ENCODE measurements around the gene PACS1. TPM values are rescaled to one million over a fixed set of nuclear protein-coding genes. Genes with fewer than 3 reads are reported as not detected.

PACS1 gene
- total RNA-seq, 1 experiment from 2014 or later, result 100 TPM

- no peaks in the 10 kb centered on the region for H3K27me3 ChIP-seq (ENCODE audit: insufficient read depth, low read depth)
- peaks cover 10% of the 10 kb centered on the region for H3K4me1 ChIP-seq (replicated peaks; ENCODE audit: insufficient read depth)
- TF ChIP-seq EZH2 (IDR thresholded peaks at IDR 0.05; ENCODE audit: low read depth) (no peak), CTCF (conservative IDR thresholded peaks at IDR 0.05) (no peak)
- no TSS peak for BruUV-seq (replicated peaks)
- H3K79me2 ChIP-seq (ENCODE audit: low read depth), result no peaks in the 10 kb centered on the region
- no peak for DNase-seq
- intact Hi-C loops (cut with micrococcal nuclease; ENCODE audit: unreplicated experiment), result no loop called here
- ChIA-PET POLR2A (ENCODE audit: unreplicated experiment) (no interaction called here), CTCF (no interaction called here)
- H3K9me3 ChIP-seq (ENCODE audit: insufficient read depth, low read depth), result no peaks in the 10 kb centered on the region
- no peak overlapping the region for H3K27ac ChIP-seq
- peaks cover 15% of the 10 kb centered on the region for H3F3A ChIP-seq (ENCODE audit: insufficient read depth, low read depth)
- H3K36me3 ChIP-seq (ENCODE audit: low read depth), result no peaks in the 10 kb centered on the region
- no peak overlapping the region for H3K4me2 ChIP-seq
- H4K20me1 ChIP-seq (ENCODE audit: insufficient read depth), result no peaks in the 10 kb centered on the region
- H2AFZ ChIP-seq, result no peak overlapping the region
- H3K9me2 ChIP-seq (ENCODE audit: insufficient read depth), result no peaks in the 10 kb centered on the region
- no peak overlapping the region for H3K4me3 ChIP-seq
Measured at GRCh38 chr11:66046901-66047300, 23.2 kb upstream of the PACS1 start.

GRCh38 chr11:66047541-66048365 lies 22.3 kb upstream of the PACS1 start:
- no peak for TF ChIP-seq CTCF (conservative IDR thresholded peaks at IDR 0.05)
- TF ChIP-seq EZH2 (IDR thresholded peaks at IDR 0.05; ENCODE audit: low read depth), result no peak
- no peaks in the 10 kb centered on the region for H4K20me1 ChIP-seq (ENCODE audit: insufficient read depth)
- DNase-seq, result no peak
- H3K27me3 ChIP-seq (ENCODE audit: insufficient read depth, low read depth), result no peaks in the 10 kb centered on the region
- H3K36me3 ChIP-seq (ENCODE audit: low read depth), result no peaks in the 10 kb centered on the region
- peaks cover 10% of the 10 kb centered on the region for H3K4me1 ChIP-seq (replicated peaks; ENCODE audit: insufficient read depth)
- peaks cover 20% of the 10 kb centered on the region for H3F3A ChIP-seq (ENCODE audit: insufficient read depth, low read depth)
- H3K4me3 ChIP-seq, result no peak overlapping the region
- no peaks in the 10 kb centered on the region for H3K9me3 ChIP-seq (ENCODE audit: insufficient read depth, low read depth)
- intact Hi-C loops (cut with micrococcal nuclease; ENCODE audit: unreplicated experiment), result no loop called here
- H3K4me2 ChIP-seq, result no peak overlapping the region
- no TSS peak for BruUV-seq (replicated peaks)
- ChIA-PET CTCF (interaction anchor here (1.0 kb wide), 1 partner anchor 35 kb away, joined by 3 read pairs; no protein-coding TSS in a partner anchor), POLR2A (ENCODE audit: unreplicated experiment) (no interaction called here)
- H3K9me2 ChIP-seq (ENCODE audit: insufficient read depth), result no peaks in the 10 kb centered on the region
- H3K79me2 ChIP-seq (ENCODE audit: low read depth), result peaks cover 6% of the 10 kb centered on the region
- no peak overlapping the region for H2AFZ ChIP-seq
- no peak overlapping the region for H3K27ac ChIP-seq

- Histone ChIP-seq H3F3A (ENCODE audit: insufficient read depth, low read depth) (peaks cover 25% of the 10 kb centered on the region), H4K20me1 (ENCODE audit: insufficient read depth) (peaks cover 9% of the 10 kb centered on the region; the same call in 1 of the 2 replicates), H3K79me2 (ENCODE audit: low read depth) (peaks cover 16% of the 10 kb centered on the region), H3K27ac (no peak within 1 kb of the TSS), H3K9me3 (ENCODE audit: insufficient read depth, low read depth) (no peaks in the 10 kb centered on the region), H3K4me2 (no peak within 1 kb of the TSS), H3K9me2 (ENCODE audit: insufficient read depth) (no peaks in the 10 kb centered on the region), H2AFZ (no peak within 1 kb of the TSS), H3K36me3 (ENCODE audit: low read depth) (no peaks in the 10 kb centered on the region), H3K4me1 (replicated peaks; ENCODE audit: insufficient read depth) (peaks cover 17% of the 10 kb centered on the region), H3K4me3 (no peak within 1 kb of the TSS), H3K27me3 (ENCODE audit: insufficient read depth, low read depth) (no peaks in the 10 kb centered on the region)
- ChIA-PET POLR2A (ENCODE audit: unreplicated experiment) (no interaction called here), CTCF (no interaction called here)
- TF ChIP-seq CTCF (conservative IDR thresholded peaks at IDR 0.05) (no peak), EZH2 (IDR thresholded peaks at IDR 0.05; ENCODE audit: low read depth) (no peak)
- intact Hi-C loops (cut with micrococcal nuclease; ENCODE audit: unreplicated experiment), result no loop called here
- BruUV-seq (replicated peaks), result no TSS peak
- no peak for DNase-seq
Measured at GRCh38 chr11:66048547-66049323, 21.3 kb upstream of the PACS1 start, which contains the start of gene GAL3ST3. Gene GAL3ST3 (minus strand): TSS chr11:66049161. CDS start chr11:66045415, 3,746 bp downstream.
